HG03025 (cell line): ENCODE measurements around the gene CFP.

ENCODE experiments used
- ATAC-seq: cut with Tn5 transposase; IDR thresholded peaks from one replicate; pipeline ENCODE4 v1.9.1; 2021; ENCODE audit warnings: mild to moderate bottlenecking, moderate library complexity; ENCODE audit not compliant: unreplicated experiment, low FRiP score

Gene CFP

DNA sequence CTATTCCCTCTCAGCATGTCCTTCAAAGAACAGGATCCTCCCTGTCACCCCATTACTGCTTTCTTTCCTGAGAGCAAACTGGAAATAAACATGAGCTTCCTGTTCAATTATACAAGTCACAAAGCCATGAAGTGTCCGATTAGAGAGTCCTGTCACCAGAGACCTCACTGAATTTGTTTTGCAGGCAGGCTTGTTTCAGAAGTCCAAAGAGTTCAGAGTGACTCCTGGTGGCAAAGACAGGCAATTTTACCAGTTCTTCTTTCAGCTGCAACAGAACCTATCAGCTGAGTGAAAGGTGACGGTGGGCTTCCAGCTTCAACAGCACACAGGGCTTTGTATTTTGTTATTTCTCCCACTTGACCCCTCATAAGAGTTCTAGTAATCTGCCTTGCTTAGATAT, 14.2 kb upstream of the CFP start:
- ATAC-seq = no peak

DNA sequence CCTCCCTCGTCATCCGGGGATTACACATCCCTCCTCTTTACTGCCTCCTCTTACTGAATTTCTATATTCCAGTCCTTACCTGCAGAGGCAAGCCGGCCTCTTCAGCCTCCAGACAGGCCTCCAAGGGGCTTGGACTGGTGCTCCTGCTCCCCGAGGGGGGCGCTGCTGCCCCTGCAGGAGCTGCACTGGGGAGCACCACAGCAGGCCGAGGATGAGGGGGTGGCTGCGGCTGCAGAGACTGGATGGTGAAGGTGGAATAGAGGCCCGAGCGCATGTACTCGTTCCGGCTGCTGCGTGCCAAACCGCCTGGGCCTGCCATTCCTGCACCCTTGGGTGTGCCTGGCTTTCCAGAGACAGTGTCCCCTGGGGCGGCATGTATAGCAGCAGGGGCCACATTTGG, 9.1 kb upstream of the CFP start:
- ATAC-seq = no peak

DNA sequence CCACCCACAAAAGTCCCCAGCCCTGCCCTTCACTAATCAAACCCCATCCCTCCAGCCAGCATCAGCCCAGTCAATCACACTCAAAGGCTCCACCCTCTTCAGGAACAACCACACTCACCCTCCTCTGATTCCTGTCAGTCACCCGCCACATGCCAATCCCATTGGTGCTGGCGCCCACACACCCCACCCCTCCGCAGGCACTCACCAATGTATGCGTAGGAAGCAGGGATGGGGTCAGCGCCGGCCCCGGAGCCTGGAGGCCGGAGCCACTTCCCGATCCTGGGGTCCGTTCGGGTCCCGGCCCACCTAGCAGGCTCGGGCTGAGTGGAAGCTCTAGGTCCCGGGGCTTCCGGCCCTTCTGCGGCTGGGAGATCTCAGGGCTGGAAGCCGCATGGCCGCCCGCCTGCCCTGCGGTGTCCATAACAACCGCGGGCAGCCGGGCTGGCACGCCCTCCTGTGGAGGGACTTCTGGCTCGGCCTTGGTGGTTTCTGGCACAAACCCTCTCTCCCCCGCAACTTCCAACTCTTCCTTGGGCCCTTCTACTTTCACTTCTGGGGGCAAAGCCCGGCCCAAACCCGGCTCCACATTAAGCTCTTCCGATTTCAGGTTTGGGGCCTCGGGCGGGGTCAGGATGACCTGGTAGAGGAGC, 7.9 kb upstream of the CFP start:
- no peak for ATAC-seq

GRCh38 chrX:47634871-47635575, 5.3 kb upstream of the CFP start:
- ATAC-seq = no peak

- no peak for ATAC-seq
Measured at GRCh38 chrX:47633689-47634590, 4.2 kb upstream of the CFP start.

GRCh38 chrX:47632666-47633065, 2.9 kb upstream of the CFP start:
- no peak for ATAC-seq

GRCh38 chrX:47631676-47632075, 1.9 kb upstream of the CFP start:
- no peak for ATAC-seq

GRCh38 chrX:47628982-47629381, 748 bp downstream of the CFP start:
- ATAC-seq = no peak

DNA sequence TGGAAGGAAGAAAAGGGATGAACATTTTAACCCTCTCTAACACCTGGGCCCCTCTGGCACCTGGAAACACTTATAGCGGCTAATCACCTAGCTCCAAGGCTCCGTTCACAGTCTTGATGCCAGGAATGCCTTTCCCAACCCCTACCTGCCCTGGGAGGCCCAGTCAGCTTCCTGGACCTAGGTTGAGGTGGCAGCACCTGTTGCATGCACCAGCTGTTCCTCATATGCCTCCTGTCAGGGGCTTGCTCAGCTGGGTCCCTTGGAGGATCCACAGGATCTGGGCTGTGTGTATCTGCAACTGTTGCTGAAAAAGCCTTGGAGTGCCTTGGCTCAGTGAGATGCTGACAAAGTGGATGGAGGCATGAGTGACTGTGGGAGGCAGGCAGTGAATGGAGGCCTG, 4.4 kb downstream of the CFP start:
- no peak for ATAC-seq

- ATAC-seq = no peak
Measured at GRCh38 chrX:47623540-47624027, 6.1 kb downstream of the CFP start.

DNA sequence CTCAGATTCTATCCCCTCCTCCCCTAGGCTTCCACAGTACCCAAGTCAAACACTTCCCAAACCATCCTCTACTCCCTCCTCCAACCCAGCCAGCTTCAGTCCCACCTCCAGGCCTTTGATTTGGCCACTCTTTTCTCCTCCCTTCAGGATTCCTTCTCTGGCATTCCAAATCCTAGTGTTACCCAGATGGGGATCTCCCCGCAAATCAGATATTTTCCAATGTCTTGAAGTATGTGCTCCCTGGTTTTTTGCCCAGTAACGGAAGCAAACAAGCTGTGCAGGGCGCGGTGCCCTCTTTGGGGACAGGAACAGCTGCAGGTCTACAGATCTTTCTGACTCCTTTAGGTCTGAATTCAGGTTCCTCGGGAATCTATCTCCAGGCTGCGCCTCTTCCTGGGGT, 7.9 kb downstream of the CFP start:
- ATAC-seq = no peak

GRCh38 chrX:47620303-47620685, 9.4 kb downstream of the CFP start:
- no peak for ATAC-seq

GRCh38 chrX:47619486-47620302, 10.0 kb downstream of the CFP start, which contains the start of gene SYN1:
SYN1 (minus strand) TSS chrX:47619857; CDS start chrX:47619728, 129 bp downstream.
- ATAC-seq = no peak

GRCh38 chrX:47618923-47619485, 10.7 kb downstream of the CFP start:
- ATAC-seq = no peak

- ATAC-seq = no peak
Measured at GRCh38 chrX:47614618-47615017, 15.1 kb downstream of the CFP start.

GRCh38 chrX:47613082-47613481, 16.6 kb downstream of the CFP start:
- ATAC-seq = no peak

- no peak for ATAC-seq
Measured at GRCh38 chrX:47612418-47612817, 17.3 kb downstream of the CFP start.

DNA sequence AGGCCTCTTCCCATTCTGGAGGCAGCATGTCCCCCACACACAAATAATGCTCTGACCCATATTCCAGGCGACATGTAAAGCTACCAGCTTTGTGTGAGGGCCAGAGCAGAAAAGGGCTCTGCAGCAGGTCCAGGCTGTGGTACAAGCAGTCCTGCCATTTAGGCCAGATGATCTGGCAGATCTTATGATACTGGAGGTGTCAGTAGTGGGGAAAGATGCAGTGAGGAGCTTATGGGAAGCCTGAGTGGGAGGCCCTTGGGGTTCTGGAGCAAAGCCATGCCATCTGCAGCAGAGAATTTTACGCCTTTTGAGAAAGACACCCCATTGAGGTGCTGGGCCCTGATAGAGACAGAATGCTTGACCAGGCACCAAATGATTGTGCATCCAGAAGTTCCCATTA, 17.8 kb downstream of the CFP start:
- no peak for ATAC-seq

DNA sequence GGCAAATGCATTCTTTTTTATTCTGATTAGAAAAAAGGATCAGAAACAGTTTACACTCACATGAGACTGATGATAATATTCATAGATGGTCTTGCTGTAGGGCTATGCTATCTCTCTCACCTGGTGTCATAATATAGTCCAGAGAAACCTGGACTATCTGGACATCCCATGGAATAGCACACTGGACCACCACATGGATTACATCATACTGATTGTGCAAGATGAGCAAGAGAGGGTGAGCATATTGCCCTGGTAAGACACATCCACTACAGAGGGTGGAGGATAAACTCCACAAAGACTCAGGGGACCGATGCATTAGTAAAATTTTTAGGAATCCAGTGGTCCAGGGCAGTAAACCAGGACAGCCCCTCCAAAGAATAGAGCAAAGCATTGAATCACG, 18.2 kb downstream of the CFP start:
- ATAC-seq = no peak

- no peak for ATAC-seq
Measured at GRCh38 chrX:47610511-47610910, 19.2 kb downstream of the CFP start.
